ENCODE results near the gene HOXB5.

HOXB5 gene

GRCh38 chr17:48567646-48568354 lies 25.8 kb downstream of the HOXB5 start:
- no peak for TF ChIP-seq CTCF (conservative IDR thresholded peaks at IDR 0.05; ENCODE audit: low read depth)
- ChIA-PET POLR2A (ENCODE audit: low non-redundant PET) (no interaction called here), CTCF (interaction anchor here (0.6 to 0.7 kb wide), 2 partner anchors 49 to 854 kb away, joined by 3 read pairs; no protein-coding TSS in a partner anchor)
- DNase-seq (ENCODE audit: low spot score): no peak
- no peak overlapping the region for H3K27ac ChIP-seq

- no peak for TF ChIP-seq CTCF (conservative IDR thresholded peaks at IDR 0.05; ENCODE audit: low read depth)
- no peak overlapping the region for H3K27ac ChIP-seq
- DNase-seq (ENCODE audit: low spot score): no peak
- ChIA-PET CTCF (interaction anchor here (0.6 to 0.7 kb wide), 2 partner anchors 49 to 855 kb away, joined by 3 read pairs; no protein-coding TSS in a partner anchor), POLR2A (ENCODE audit: low non-redundant PET) (no interaction called here)
Observed at GRCh38 chr17:48567209-48567608, 26.4 kb downstream of the HOXB5 start.

- no peak overlapping the region for H3K27ac ChIP-seq
- CTCF ChIA-PET: no interaction called here
- POLR2A ChIA-PET (ENCODE audit: low non-redundant PET): no interaction called here
- no peak for TF ChIP-seq CTCF (conservative IDR thresholded peaks at IDR 0.05; ENCODE audit: low read depth)
- DNase-seq (ENCODE audit: low spot score): no peak
Observed at GRCh38 chr17:48566717-48567116, 26.9 kb downstream of the HOXB5 start.

GRCh38 chr17:48565925-48566710 lies 27.5 kb downstream of the HOXB5 start:
- no peak for DNase-seq (ENCODE audit: low spot score)
- ChIA-PET POLR2A (ENCODE audit: low non-redundant PET) (no interaction called here), CTCF (interaction anchor here (0.7 kb wide), 1 partner anchor 249 kb away, joined by 3 read pairs; no protein-coding TSS in a partner anchor)
- H3K27ac ChIP-seq: no peak overlapping the region
- no peak for TF ChIP-seq CTCF (conservative IDR thresholded peaks at IDR 0.05; ENCODE audit: low read depth)

- CTCF ChIA-PET: no interaction called here
- no peak for DNase-seq (ENCODE audit: low spot score)
- no peak overlapping the region for H3K27ac ChIP-seq
- no peak for TF ChIP-seq CTCF (conservative IDR thresholded peaks at IDR 0.05; ENCODE audit: low read depth)
- POLR2A ChIA-PET (ENCODE audit: low non-redundant PET): no interaction called here
Observed at GRCh38 chr17:48565022-48565554, 28.5 kb downstream of the HOXB5 start.

- H3K27ac ChIP-seq: no peak overlapping the region
- DNase-seq (ENCODE audit: low spot score): no peak
- no peak for TF ChIP-seq CTCF (conservative IDR thresholded peaks at IDR 0.05; ENCODE audit: low read depth)
- CTCF ChIA-PET: no interaction called here
- POLR2A ChIA-PET (ENCODE audit: low non-redundant PET): no interaction called here
Observed at GRCh38 chr17:48564188-48565021, 29.2 kb downstream of the HOXB5 start.

All from RWPE1 (cell line).